ENCODE data around the gene TRPV3.
"Not testable (repeated sequence)": the region's sequence is repeated elsewhere in the genome, so short reads cannot be mapped to it uniquely, and the experiment has no call there.

TRPV3 gene

DNA sequence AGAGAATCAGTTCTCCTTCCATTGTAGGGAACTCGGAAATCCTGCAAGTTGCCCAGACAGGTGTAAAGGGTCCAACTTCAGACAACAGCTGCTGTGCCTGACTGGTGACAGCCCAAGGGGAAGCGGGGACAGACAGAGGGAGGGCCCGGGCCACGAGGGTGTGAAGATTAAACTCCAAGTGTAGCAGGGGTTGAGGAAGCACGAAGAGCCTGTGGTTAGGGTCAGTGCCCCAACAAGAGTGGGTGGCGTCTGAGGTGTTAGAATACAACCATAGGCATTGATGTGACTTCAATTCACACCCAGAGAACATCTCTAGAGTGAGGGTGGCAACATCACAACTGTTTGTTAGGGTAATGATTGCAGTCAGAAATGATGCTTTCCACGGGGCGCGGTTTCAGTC is 42.7 kb downstream of the TRPV3 start:
- no peak for DNase-seq

DNA sequence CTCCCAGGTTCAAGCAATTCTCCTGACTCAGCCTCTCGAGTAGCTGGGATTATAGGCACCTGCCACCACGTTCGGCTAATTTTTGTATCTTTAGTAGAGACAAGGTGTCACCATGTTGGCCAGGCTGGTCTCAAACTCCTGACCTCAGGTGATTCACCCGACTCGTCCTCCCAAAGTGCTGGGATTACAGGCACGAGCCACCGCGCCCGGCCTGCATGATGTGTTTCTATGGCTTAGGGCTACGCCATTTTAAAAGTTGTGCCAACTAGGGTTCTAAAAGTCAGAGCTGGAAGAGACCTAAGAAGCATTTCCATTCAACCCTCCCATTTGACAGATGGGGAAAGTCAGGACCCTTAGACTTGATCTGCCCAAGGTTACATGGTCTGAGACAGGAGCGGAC is 43.4 kb downstream of the TRPV3 start:
- not testable (repeated sequence) for DNase-seq

DNA sequence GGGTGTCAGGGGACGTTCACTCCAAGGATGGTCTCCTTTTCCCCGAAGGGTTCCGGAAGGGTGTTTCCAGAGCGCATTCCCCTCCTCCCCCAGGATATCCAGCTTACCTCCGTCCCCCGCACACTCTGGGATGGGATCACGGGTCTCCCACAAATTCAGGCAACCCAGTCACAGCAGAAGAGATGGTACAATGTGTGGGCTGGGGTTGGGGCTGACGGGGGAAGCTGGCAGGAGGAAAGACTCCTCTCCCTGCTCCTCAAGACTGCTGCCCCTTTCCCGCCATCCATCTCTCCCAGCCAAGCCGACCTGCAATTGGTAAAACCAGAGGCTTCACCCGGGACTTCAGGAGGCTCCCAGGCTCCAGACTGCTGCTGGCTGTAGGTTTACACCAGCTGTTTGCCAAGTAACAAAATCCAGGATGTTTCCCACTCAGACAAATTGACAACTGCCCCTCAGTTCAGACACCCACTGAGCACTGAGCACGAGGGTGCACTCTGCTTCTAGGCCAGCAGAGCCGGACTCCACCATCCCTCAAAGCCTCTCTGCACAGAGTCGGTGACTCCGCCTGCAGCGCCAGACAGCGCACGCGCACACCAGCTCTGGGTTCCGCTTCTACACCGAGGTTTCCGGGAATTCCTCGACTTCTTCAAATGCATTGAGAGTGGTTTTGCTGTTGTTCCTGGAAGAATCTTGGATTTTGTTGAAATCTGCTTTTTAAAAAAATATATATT is 44.1 kb downstream of the TRPV3 start:
- no peak for DNase-seq

DNA sequence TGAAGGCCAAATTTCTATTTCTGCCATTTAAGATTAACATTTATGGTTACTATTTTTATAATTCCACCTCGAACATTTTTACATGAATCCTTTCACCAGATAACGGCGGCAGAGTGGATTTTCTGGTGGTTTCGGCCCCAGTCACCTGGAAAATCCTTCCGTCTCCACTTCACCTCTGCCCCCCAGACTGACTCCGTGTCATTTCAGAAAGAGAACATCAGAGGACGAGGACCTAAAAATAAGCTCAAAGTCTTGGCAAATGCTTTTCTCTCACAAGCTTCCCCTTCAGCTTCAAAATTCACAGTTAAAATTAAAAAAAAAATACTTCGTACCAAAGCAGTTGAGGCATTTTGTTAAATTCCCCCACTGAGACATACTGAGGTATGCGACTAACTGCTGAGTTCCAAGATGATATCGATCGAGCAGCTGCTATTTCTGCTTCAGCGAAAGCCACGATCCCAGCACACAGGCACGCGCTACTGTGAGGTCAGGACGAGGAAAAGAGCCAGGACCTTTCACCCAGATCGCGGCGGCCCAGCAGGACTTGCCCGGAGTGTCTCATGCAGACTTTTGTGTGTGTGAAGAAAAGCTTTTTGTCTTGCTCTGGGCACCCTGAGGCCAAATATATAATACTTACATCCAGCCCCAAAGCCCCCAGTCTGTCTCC is 45.0 kb downstream of the TRPV3 start:
- no peak for DNase-seq

DNA sequence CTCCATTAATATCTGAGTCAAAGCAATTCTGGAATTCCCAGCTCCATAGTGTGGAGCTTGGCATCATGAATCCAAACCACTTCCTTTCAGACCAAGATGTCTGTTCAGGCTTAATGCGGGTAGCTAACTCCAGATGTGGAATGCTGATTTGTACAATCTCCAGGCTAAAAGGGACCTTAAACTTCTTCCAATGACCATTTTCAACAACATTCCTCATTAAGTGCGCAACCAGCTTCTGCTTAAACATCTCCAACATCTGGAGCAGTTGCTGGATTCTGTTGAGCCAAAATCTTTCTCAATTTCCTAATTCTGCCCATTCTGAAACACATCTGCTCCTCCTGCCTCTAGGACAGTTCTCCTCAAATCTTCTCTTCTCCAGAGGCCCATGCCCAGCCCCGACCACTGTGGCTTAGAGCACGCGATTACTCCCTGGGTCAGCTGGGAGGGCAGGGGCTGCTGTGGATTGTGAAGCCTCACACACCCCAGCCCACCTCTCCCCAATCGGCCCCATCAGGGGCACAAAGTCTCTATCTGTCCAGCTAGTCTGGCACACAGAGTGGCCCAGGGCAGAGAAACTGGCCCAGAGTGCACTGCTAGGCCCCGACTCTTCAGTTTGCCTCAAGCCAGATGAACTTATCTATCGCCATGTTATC is 45.6 kb downstream of the TRPV3 start:
- DNase-seq = no peak

DNA sequence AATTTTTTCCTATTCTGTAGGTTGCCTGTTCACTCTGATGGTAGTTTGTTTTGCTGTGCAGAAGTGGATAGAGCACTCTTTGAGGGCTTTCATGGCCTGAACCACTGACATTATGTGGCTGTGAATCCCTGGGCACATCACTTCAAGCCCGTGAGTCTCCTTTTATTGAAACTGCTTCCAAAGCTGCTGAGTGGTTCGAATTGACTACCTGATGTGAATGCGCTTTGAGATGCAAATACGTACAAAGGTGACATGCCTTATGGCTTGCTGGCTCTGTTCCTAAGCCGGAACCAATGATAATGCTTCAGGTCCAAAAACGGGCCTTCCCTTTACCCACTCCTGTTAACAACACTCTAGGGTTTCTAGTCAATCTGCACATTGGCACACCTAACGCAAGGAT is 47.5 kb downstream of the TRPV3 start:
- no peak for DNase-seq

DNA sequence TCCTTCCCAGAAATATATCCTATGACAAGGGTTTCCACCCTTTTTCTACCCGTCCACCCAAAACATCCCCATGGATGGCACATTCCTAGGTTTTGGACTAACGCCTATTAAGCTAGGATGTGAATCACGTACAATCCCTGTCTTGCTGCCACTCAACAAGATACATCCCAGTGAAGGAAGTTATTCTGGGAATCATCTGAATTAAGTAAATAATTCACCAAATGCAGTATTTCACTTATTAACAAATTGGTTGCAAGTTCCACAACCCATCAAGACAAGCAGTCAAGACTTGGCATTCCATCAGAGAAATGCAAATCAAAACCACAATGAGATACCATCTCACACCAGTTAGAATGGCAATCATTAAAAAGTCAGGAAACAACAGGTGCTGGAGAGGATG is 49.7 kb downstream of the TRPV3 start:
- no peak for DNase-seq

DNA sequence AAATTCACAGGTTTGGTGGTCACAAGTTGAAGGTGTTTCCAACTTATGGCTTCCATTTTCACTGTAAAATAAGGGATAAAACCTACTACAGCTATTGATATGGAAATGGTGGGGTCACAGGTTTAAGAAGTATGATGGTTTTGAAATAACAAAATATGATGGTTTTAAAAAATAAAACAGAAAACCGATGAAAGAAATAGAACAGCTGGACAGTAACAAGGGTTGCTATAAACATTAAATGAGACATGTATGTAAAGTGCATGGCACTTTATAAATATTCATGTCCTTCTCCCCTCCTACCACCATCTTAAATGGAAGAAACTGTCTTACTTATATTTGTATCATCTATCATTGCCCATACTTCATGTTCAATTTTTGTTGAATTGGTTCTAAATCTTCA is 50.5 kb downstream of the TRPV3 start:
- DNase-seq = no peak

DNA sequence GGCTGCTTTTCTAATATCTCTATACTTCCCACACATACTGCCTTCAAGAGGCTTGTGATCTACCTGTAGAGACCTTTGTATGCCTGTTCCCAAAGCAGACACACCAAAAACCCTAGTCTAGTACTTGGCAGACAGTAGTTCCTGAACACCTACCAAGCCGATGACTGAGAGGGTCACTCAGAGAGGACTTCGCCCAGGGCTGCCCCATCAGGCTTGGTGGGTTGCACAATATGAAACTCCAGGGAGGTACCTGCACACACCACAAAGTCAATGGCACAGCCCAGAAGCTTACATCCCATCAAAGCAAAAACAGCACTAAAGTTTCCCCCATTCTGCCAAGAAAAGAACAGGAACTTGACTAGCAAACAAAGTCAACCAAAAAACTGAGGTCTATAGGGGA is 51.6 kb downstream of the TRPV3 start:
- DNase-seq = no peak

DNA sequence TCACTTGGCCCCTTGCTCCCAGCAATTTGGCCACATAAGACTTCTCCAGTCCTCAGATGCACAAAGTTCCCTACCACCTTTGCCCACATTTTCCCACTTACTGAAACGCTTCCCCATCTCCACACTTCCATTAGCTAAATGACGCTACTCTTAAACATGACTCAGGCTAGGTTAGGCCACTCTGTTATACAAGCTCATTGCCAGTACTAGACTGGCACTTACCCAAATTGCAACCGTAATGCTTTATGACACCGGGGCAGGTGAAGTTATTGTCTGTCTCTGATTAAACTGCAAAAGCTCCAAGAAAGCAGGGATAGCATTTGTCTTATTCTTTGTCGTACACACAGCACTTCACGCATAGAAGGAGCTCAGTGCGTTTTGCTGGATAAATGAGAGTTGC is 52.6 kb downstream of the TRPV3 start:
- no peak for DNase-seq

DNA sequence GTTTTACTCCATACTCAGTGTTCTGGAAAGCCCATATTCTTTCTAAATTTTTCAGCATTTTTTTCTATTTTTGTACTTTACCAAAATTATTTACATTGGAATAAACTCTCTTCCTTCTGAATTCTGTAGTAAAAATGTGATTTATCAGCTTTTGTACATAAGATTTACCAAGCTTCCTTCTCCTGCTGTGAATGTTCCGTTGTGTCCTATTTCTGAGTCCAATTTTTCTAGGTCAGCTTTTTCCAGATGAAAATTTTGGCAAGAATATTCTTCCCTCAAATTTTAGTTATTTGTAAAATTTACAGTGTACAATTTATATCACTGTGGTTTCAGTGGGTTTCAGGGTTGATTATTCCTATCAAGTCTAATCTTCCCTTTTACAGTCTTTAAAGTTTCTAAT is 54.3 kb downstream of the TRPV3 start:
- no peak for DNase-seq

DNA sequence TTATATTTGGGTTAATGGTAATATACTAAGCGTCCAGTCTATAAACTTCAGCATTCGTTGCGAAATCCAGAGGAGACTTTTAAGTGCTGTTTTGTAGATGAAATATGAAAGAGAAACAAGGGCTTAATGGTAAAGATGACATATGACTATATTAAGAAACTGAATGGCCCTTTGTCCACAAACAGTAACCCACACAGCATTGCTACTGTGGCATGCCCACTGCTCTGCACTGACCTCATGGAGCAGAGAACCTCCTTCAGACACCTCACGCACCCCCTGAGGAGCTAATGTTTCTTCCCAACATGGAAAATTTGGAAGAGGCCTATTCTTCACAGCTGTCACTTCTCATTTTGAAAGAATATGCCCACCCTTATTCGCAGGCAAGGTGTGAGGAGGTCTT is 55.1 kb downstream of the TRPV3 start:
- no peak for DNase-seq

DNA sequence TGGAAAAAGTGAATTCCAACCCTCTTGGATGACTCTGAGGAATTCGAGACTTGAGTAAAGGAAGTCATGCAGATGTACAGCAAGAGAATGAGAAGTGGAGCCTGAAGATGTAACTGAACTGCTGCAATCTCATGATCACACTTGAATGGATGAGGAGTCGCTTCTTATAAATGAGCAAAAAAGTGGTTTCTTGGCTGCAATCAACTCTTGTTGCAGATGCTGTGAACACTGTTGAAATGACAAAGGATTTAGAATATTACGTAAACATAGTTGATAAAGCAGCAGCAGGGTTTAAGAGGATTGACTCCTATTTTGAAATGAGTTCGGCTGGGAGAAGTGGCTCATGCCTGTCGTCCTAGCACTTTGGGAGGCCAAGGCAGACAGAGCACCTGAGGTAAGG is 56.3 kb downstream of the TRPV3 start:
- DNase-seq = no peak

DNA sequence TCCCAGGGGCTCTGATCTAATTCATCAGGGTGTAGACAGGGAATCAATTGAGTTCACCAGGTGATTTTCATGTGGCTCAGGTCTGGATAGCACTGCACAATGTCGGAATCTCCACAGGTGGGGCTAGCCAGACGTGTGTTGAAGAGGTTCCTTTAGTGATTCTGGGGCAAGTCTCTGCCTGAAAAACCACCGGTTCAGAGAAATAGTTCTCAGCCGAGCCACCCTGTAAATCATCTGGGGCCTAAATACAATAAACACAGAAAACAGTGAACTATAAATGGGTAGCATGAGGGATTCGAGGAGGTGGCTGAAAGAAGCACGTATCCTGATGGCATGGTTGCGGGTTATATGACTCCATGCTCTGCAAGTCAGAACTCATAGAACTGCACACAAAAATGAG is 60.5 kb downstream of the TRPV3 start:
- DNase-seq = no peak

DNA sequence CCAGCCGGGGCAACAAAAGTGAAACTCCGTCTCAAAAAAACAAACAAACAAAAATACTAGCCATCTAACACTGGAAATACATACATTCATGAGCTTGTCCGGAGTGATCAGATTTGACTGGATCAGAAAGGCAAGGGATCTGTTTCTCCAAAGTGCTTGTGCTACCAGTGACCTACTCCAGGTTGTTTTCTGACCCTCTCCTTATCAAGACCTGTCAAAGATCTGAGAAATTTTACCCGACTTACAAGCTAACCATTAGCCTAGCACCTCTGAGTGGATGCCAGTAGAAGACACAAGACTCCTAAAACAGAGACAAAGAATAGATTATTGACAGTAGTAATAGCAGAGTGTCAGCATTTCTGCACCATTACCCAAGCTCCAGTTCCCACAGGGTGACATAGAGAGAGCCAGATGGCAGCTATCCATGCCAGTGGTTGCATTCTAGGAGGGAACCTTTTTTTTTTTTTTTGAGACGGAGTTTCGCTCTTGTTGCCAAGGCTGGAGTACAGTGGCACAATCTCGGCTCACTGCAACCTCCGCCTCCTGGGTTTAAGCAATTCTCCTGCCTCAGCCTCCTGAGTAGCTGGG is 72.0 kb downstream of the TRPV3 start:
- DNase-seq = no peak

DNA sequence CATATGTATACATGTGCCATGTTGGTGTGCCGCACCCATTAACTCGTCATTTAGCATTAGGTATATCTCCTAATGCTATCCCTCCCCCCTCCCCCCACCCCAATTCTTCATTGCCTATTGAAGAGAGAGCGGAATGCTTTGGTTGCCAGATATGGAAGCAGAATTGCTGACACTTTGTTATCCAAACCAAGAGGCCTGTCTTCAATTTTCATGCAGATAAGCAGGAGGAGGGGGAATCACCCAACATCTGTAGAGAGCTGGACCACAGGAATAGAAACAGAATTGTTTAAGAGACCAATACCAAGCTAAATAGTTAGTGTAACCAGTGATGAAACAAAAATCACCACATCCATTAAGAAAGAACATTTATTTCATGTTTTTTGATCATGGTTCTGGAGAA is 74.8 kb downstream of the TRPV3 start:
- DNase-seq = no peak

DNA sequence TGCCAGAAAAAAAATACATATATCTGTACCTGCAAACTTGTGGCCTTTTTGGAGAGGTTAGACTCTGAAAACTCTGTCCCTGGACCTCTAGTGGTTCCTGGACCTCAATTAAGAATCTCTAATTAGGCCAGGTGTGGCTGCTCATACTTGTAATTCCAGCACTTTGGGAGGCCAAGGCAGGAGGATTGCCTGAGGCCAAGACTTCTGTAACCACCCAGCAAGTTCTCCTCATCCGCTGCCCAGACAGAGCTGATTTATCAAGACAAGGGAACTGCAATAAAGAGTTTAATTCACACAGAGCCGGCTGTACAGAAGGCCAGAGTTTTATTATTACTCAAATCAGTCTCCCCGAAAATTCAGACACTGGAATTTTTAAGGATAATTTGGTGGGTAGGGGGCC is 77.6 kb downstream of the TRPV3 start:
- DNase-seq = no peak

DNA sequence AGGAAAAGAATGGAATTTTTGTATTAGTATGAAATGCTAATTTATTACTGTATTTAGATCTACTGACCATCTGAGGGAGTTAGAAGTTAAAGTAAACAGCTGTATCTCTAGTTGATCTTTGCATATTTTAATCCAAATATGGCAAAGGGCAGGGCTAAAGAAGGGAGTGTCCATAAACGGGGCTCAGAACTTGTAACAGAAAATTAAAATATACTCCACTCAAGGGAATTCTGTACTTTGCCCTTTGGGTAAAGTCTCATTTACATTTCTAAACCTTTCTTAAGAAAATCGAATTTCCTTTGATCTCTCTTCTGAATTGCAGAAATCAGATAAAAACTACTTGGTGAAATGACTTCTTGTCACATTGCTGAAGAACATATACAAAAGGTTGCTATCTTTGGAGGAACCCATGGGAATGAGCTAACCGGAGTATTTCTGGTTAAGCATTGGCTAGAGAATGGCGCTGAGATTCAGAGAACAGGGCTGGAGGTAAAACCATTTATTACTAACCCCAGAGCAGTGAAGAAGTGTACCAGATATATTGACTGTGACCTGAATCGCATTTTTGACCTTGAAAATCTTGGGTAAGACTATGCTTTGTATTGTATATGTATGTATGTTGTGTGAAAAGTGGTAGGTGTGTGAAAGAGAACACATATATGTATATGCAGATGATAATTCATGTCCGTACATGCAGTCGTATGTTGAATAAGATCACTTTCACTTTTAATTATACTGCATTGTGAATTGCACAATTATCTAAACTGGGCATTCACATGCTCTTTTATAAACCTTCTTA is 81.6 kb downstream of the TRPV3 start, which contains the start of gene ASPA:
ASPA (plus strand) TSS at position 186 of the 799 bp plus-strand sequence; CDS start at position 349, 163 bp downstream.
- DNase-seq = no peak

DNA sequence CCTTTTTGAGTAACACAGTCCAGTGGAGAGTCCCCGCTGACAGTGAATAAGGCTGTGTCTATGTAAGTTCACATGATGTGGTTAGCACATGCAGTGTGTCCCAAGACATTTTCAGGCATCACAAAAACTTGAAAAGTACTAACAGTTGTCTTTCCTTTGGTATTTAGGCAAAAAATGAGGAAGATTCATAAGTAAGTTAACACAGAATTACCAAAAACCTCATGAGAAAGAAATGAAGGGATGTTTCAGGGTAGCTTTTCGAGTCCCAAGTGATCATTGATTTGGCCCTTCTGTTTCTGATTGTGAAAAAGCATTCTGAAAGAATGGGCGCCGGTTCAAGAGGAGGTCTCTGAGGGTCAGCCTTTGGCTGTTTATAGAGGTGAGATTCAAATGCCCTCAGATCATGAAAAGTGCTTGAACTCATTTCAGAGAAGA is 82.3 kb downstream of the TRPV3 start:
- DNase-seq = no peak

DNA sequence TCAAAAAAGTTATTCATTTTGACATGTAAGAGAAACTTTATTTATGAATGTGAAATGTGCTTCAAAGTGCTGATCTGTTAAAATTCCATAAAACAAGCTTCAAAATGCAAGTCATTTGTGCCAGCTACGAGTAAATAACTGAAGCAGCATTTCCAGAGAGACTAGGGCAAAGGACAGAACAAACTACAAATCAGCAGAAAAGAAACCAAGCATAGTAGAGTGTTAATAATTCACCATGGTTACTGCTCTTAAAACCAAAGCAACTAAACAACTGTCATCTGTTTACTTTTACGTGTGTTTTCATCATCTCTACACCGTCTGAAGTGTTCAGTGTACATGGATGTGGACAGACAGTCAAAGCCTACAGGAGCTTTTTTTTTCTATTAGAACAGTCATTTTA is 83.4 kb downstream of the TRPV3 start:
- DNase-seq = no peak

DNA sequence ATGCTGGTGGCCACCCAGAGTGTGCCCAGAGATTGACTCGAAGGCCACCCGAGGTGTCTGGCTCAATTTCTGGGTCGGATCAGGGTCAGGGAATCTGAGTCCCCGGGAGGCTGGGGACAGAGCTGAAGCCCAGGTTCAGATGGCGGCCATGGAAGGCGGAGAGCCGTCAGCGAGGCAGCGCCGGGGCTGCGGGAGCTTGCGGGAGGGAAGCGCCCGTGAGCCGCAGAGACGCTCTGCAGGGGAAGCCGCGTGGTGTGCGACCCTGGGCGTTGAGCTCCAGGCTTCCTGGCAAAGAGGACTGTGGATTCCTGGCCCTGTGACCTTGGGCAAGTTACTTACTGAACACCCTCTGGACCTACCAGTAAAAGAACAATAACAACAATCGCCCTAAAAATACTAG is 85.5 kb downstream of the TRPV3 start:
- DNase-seq = no peak

DNA sequence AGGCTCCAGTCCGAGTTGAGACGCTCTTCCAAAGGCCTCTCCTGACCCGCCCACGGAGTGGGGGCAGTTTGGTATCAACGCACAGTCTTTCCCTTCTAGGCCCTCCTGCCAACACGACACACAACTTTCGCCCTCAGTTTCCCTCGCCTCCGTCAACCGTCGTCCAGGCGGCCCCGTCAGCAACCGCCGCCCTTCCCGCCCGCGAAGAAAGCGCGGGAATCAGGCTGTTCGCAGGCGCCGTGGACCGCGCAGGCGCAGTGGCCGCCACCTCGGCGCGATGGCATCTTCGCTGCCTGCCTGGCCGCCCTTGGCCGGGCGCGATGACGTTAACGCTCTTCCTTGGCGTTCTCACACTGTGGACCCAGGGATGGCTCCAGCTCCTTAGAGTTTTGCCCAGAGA is 86.0 kb downstream of the TRPV3 start, which contains the start of gene SPATA22:
SPATA22 (minus strand) TSS at position 221 of the 400 bp plus-strand sequence. CDS start 2,494 bp downstream, outside the sequence.
- no peak for DNase-seq

DNA sequence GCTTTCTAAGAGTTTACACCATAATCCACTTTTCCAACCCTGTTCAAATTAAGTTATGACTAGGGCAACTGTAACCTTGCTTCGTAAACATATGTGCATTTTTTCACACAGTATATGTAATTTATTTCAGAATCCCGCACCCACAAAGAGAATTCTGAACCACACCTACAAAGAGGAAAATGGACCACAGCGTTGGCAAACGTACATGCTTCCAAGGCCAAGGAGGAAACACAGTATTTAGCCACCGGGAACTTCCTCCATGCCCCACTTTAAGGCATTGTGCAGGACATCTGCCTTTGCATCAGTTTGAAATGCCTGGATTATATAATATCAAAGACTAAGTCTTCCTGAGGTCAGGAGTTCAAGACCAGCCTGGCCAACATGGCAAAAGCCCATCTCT is 88.1 kb downstream of the TRPV3 start:
- DNase-seq = no peak

Measured in NCI-H1930 (cell line).